Breast epithelium (tissue), 4 donors: Measurements from ENCODE around the gene ACAD11. TPM values are rescaled to one million over a fixed set of nuclear protein-coding genes. Genes with fewer than 3 reads are reported as not detected.

ENCODE experiments used
- DNase-seq, 2 donors: peaks; one replicate each; pipeline ENCODE4 v3.0.0-alpha.2; 2019; ENCODE audit warnings: low spot score in 2 of 2
- H3K27ac ChIP-seq, 2 donors: fragments of 200-600 bp; sonication (generic) in 1 of 2; one replicate each; pipeline ENCODE4 v1.5.1; 2016 to 2019; ENCODE audit warnings: mild to moderate bottlenecking in 1 of 2
- H3K27me3 ChIP-seq, 2 donors: fragments of 200-600 bp; sonication (generic) in 1 of 2; one replicate each; pipeline versions ENCODE4 v1.5.1 to v1.6.0; 2017 to 2019; ENCODE audit warnings: control low read depth in 1 of 2, mild to moderate bottlenecking in 1 of 2
- H3K36me3 ChIP-seq: fragments of 200-600 bp; one replicate; pipeline ENCODE4 v1.5.1; 2019
- H3K4me1 ChIP-seq, 2 donors: fragments of 200-600 bp; sonication (generic); one replicate each; pipeline ENCODE4 v1.5.1; 2016 to 2019; ENCODE audit warnings: control low read depth in 1 of 2
- H3K4me3 ChIP-seq, 3 donors: fragments of 200-600 bp; sonication (generic); 1 replicate in 2 of 3; 2 replicates in 1 of 3; pipeline ENCODE4 v1.5.1; 2016 to 2019; ENCODE audit warnings: mild to moderate bottlenecking in 3 of 3, moderate library complexity in 2 of 3
- H3K9me3 ChIP-seq, 2 donors: fragments of 200-600 bp; sonication (generic) in 1 of 2; one replicate each; pipeline ENCODE4 v1.5.1; 2016 to 2019; ENCODE audit warnings: control low read depth in 1 of 2
- CTCF ChIP-seq, 3 donors: fragments of 450-650 bp; IDR thresholded peaks; one replicate each; pipeline ENCODE4 v1.5.1; 2016 to 2017; ENCODE audit warnings: antibody characterized with exemption in 3 of 3, mild to moderate bottlenecking in 3 of 3, moderate library complexity in 3 of 3
- POLR2A ChIP-seq: fragments of 450-650 bp; IDR thresholded peaks from one replicate; pipeline ENCODE4 v1.6.1; 2016; ENCODE audit warnings: antibody characterized with exemption, mild to moderate bottlenecking, moderate library complexity
- POLR2AphosphoS5 ChIP-seq, 3 donors: sonication (generic); formaldehyde crosslinking; IDR thresholded peaks; one replicate each; pipeline ENCODE4 v1.6.1; 2017; ENCODE audit warnings: antibody characterized with exemption in 3 of 3
- intact Hi-C: fragments of 100-400 bp; cut with DNase I; formaldehyde crosslinking; loops from one replicate; pipeline ENCODE4 v1.15.1; 2023; ENCODE audit warnings: low total_unique reads
- total RNA-seq, 3 donors: library from RNA; depleted of rRNA; stranded (reverse); fragments of >200 nt; gene quantifications; one replicate each; pipeline ENCODE4 v1.1.0, GENCODE V29; 2016

The ACAD11 gene
- total RNA-seq, 3 donors from 2014 or later: 30.4 to 52.0 (median 40.3) TPM

- Histone ChIP-seq H3K9me3 (no peaks in the 10 kb centered on the region), H3K4me1 (no peaks in the 10 kb centered on the region), H3K27me3 (no peaks in the 10 kb centered on the region), H3K4me3 (no peak overlapping the region), H3K27ac (no peak overlapping the region), H3K36me3 (no peaks in the 10 kb centered on the region)
- intact Hi-C loops: no loop called here
- DNase-seq: no peak
- TF ChIP-seq CTCF (IDR thresholded peaks at IDR 0.05): no peak
- TF ChIP-seq POLR2A: no peak
- no peak for TF ChIP-seq POLR2AphosphoS5 (IDR thresholded peaks at IDR 0.05)
These were observed 20.9 kb downstream of the ACAD11 start for GRCh38 chr3:132638706-132639105.

DNA sequence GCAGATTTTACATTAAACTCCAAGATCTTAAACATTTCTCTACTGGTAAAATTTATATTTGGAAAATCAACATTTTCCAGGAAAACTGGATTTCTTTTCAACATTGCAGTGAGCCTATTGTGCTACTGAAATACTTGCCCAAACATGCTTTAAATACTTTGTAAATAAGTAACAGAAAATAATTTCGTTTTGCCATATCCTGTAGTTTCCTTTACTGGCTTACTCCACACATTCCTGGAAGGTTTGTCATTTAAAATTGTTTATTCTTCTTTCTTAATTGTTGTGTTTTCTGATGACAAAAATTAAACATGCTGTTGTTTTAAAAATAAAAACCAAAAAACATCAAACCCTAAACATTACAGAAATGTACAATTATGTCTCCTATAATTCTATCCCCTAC is 22.0 kb downstream of the ACAD11 start:
- Histone ChIP-seq H3K27ac (no peak overlapping the region), H3K4me3 (no peak overlapping the region), H3K27me3 (no peaks in the 10 kb centered on the region), H3K36me3 (no peaks in the 10 kb centered on the region), H3K4me1 (no peaks in the 10 kb centered on the region), H3K9me3 (no peaks in the 10 kb centered on the region)
- TF ChIP-seq CTCF (IDR thresholded peaks at IDR 0.05) (no peak), POLR2AphosphoS5 (IDR thresholded peaks at IDR 0.05) (no peak), POLR2A (no peak)
- intact Hi-C loops: no loop called here
- no peak for DNase-seq

DNA sequence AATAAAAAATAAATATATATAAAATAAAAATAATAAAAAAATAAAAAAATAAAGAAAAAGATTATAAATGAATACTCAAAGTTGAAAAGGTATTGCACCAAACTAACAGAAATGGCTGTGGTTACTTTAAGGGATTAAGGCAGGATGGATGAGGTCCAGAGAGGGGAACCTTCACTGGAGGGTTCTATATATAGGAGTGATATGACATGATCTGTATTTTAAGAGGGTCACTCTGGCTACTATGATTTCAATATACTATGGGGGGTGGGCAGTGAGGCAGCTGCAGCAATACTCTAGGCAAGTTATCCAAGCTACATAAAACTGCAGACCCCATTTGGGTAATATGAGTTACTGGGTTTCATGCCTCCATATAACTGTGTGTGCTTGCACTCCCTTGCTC is 24.6 kb downstream of the ACAD11 start:
- no peaks in the 10 kb centered on the region for H3K9me3 ChIP-seq
- no peak for DNase-seq
- H3K4me3 ChIP-seq: no peak overlapping the region
- no peak overlapping the region for H3K27ac ChIP-seq
- no peaks in the 10 kb centered on the region for H3K36me3 ChIP-seq
- no peak for TF ChIP-seq POLR2A
- TF ChIP-seq CTCF (IDR thresholded peaks at IDR 0.05): no peak
- TF ChIP-seq POLR2AphosphoS5 (IDR thresholded peaks at IDR 0.05): no peak
- no peaks in the 10 kb centered on the region for H3K4me1 ChIP-seq
- H3K27me3 ChIP-seq: no peaks in the 10 kb centered on the region
- intact Hi-C loops: no loop called here

GRCh38 chr3:132630612-132631011 is 29.0 kb downstream of the ACAD11 start:
- intact Hi-C loops: no loop called here
- Histone ChIP-seq H3K27ac (no peak overlapping the region), H3K27me3 (no peaks in the 10 kb centered on the region), H3K36me3 (no peaks in the 10 kb centered on the region), H3K4me1 (no peaks in the 10 kb centered on the region), H3K9me3 (no peaks in the 10 kb centered on the region), H3K4me3 (no peak overlapping the region)
- no peak for DNase-seq
- TF ChIP-seq POLR2A: no peak
- TF ChIP-seq POLR2AphosphoS5 (IDR thresholded peaks at IDR 0.05): no peak
- no peak for TF ChIP-seq CTCF (IDR thresholded peaks at IDR 0.05)

- Histone ChIP-seq H3K27ac (no peak overlapping the region), H3K9me3 (no peaks in the 10 kb centered on the region), H3K4me1 (no peaks in the 10 kb centered on the region), H3K4me3 (no peak overlapping the region), H3K27me3 (no peaks in the 10 kb centered on the region), H3K36me3 (no peaks in the 10 kb centered on the region)
- intact Hi-C loops: no loop called here
- TF ChIP-seq POLR2A: no peak
- TF ChIP-seq CTCF (IDR thresholded peaks at IDR 0.05): no peak
- no peak for TF ChIP-seq POLR2AphosphoS5 (IDR thresholded peaks at IDR 0.05)
- DNase-seq: no peak
These were observed 29.7 kb downstream of the ACAD11 start for GRCh38 chr3:132629928-132630327.
